ENCODE data around the gene GPR176.

GRCh38 chr15:39795486-39795885, 124.6 kb downstream of the GPR176 start:
- TF ChIP-seq MYNN (tag by site-specific recombination; IDR thresholded peaks at IDR 0.05; ENCODE audit: borderline replicate concordance) (no peak), CTCF (tag by site-specific recombination; IDR thresholded peaks at IDR 0.05) (no peak), GLIS2 (tag by site-specific recombination; IDR thresholded peaks at IDR 0.05) (no peak), SALL2 (tag by site-specific recombination; IDR thresholded peaks at IDR 0.05; ENCODE audit: borderline replicate concordance) (no peak), TCF7L2 (IDR thresholded peaks at IDR 0.05; ENCODE audit: borderline replicate concordance, low read depth, low read length) (no peak), ATF2 (tag by site-specific recombination; IDR thresholded peaks at IDR 0.05; ENCODE audit: low read depth) (no peak), ZBTB26 (tag by site-specific recombination; optimal IDR thresholded peaks at IDR 0.05) (no peak), ZNF843 (tag by site-specific recombination; IDR thresholded peaks at IDR 0.05) (no peak), ZNF324 (tag by site-specific recombination; IDR thresholded peaks at IDR 0.05) (no peak), ZNF513 (tag by site-specific recombination; IDR thresholded peaks at IDR 0.05) (no peak), WT1 (tag by site-specific recombination; IDR thresholded peaks at IDR 0.05) (no peak), ZNF791 (tag by site-specific recombination; IDR thresholded peaks at IDR 0.05) (no peak), SCRT2 (tag by site-specific recombination; IDR thresholded peaks at IDR 0.05) (no peak)
